Keratinocyte (primary cell): Measurements from ENCODE around the gene PCDH9. TPM values are rescaled to one million over a fixed set of nuclear protein-coding genes. Genes with fewer than 3 reads are reported as not detected.

ENCODE experiments used
- DNase-seq: peaks from one replicate; pipeline ENCODE4 v3.0.0-alpha.2; 2011; ENCODE audit warnings: low read depth, missing footprints, low spot score
- FAIRE-seq: peaks from 2 replicates; lab custom pipeline; 2011; peaks lifted over from hg19 to GRCh38; lab: Jason Lieb, UNC
- H2AFZ ChIP-seq: 2 replicates; pipeline ENCODE4 v1.6.0; 2012; ENCODE audit warnings: low read length, control low read depth, inconsistent platforms; ENCODE audit not compliant: control insufficient read depth
- H3K27ac ChIP-seq: 2 replicates; pipeline ENCODE4 v1.5.1; 2011; ENCODE audit warnings: low read length; ENCODE audit not compliant: control insufficient read depth, insufficient read depth
- H3K27me3 ChIP-seq: 3 replicates; pipeline ENCODE4 v1.6.0; 2011; ENCODE audit warnings: low read length; ENCODE audit not compliant: control insufficient read depth, insufficient read depth; ENCODE audit errors: extremely low read depth
- H3K36me3 ChIP-seq, 2 experiments: 2 replicates in 1 of 2; 3 replicates in 1 of 2; pipeline ENCODE4 v1.5.1; 2011; ENCODE audit warnings: low read length in 2 of 2, mild to moderate bottlenecking in 1 of 2; ENCODE audit not compliant: control insufficient read depth in 2 of 2, insufficient read depth in 2 of 2; ENCODE audit errors: extremely low read depth in 1 of 2
- H3K4me1 ChIP-seq: 3 replicates; pipeline ENCODE4 v1.5.1; 2011; ENCODE audit warnings: low read length; ENCODE audit not compliant: control insufficient read depth, insufficient read depth; ENCODE audit errors: extremely low read depth
- H3K4me2 ChIP-seq: 3 replicates; pipeline ENCODE4 v1.6.0; 2011; ENCODE audit warnings: low read depth, low read length; ENCODE audit not compliant: control insufficient read depth, insufficient read depth; ENCODE audit errors: extremely low read depth
- H3K4me3 ChIP-seq, 3 experiments: fragments of 200-600 bp in 1 of 3; sonication (generic) in 1 of 3; 2 replicates in 2 of 3; 3 replicates in 1 of 3; pipeline ENCODE4 v1.5.1; 2011 to 2016; ENCODE audit warnings: low read length in 3 of 3, mild to moderate bottlenecking in 3 of 3, control low read depth in 2 of 3, inconsistent platforms in 1 of 3, low read depth in 1 of 3, mixed read lengths in 1 of 3, mixed run types in 1 of 3, moderate library complexity in 1 of 3; ENCODE audit not compliant: control insufficient read depth in 2 of 3, insufficient read depth in 2 of 3; ENCODE audit errors: extremely low read depth in 1 of 3
- H3K79me2 ChIP-seq: 2 replicates; pipeline ENCODE4 v1.6.0; 2012; ENCODE audit warnings: low read length; ENCODE audit not compliant: control insufficient read depth, insufficient read depth
- H3K9ac ChIP-seq: 3 replicates; pipeline ENCODE4 v1.6.0; 2011; ENCODE audit warnings: low read length; ENCODE audit not compliant: control insufficient read depth, insufficient read depth; ENCODE audit errors: extremely low read depth
- H3K9me1 ChIP-seq: 3 replicates; pipeline ENCODE4 v1.6.0; 2011; ENCODE audit warnings: low read length; ENCODE audit not compliant: control insufficient read depth, insufficient read depth; ENCODE audit errors: extremely low read depth
- H3K9me3 ChIP-seq: 2 replicates; pipeline ENCODE4 v1.5.1; 2012; ENCODE audit warnings: low read depth, low read length; ENCODE audit not compliant: control insufficient read depth
- H4K20me1 ChIP-seq: 3 replicates; pipeline ENCODE4 v1.6.0; 2011; ENCODE audit warnings: low read length; ENCODE audit not compliant: control insufficient read depth, insufficient read depth; ENCODE audit errors: extremely low read depth
- EZH2 ChIP-seq: IDR thresholded peaks from one replicate; pipeline ENCODE4 v1.6.1; 2012; ENCODE audit warnings: inconsistent platforms, mild to moderate bottlenecking, low read length, moderate library complexity
- dilution Hi-C: fragments of 300-500 bp; cut with MboI; formaldehyde crosslinking; loops from one replicate; pipeline ENCODE4 v1.7.0; 2020; ENCODE audit warnings: low sequenced_read_pairs; ENCODE audit not compliant: extremely low pct_ligation_motif_present
- polyA plus RNA-seq, 5 experiments: library from polyadenylated mRNA; depleted of rRNA in 3 of 5; stranded (reverse) in 3 of 5; stranded (forward) in 1 of 5; unstranded in 1 of 5; fragments of >200 nt; gene quantifications; 1 replicate in 1 of 5; 2 replicates in 3 of 5; 3 replicates in 1 of 5; pipeline versions ENCODE4 v1.2.1 to v1.2.3, GENCODE V29; 2011 to 2012; ENCODE audit warnings: missing spikeins in 2 of 5, low read depth in 1 of 5, low replicate concordance in 1 of 5
- TF ChIP-seq, protein P1 (sequence below), 3 experiments: IDR thresholded peaks in 1 of 3; conservative IDR thresholded peaks in 1 of 3; optimal IDR thresholded peaks in 1 of 3; 2 replicates in 2 of 3; 3 replicates in 1 of 3; pipeline versions ENCODE3 to v1.5.1; 2011; ENCODE audit warnings: low read length in 3 of 3, mild to moderate bottlenecking in 3 of 3, moderate library complexity in 2 of 3, control low read depth in 1 of 3, inconsistent platforms in 1 of 3; ENCODE audit not compliant: insufficient read depth in 2 of 3; ENCODE audit errors: extremely low read depth in 1 of 3

The PCDH9 gene
- polyA plus RNA-seq, 1 donor (not counting 4 experiments of a cell fraction or from before 2014, with no cell fraction given), result 0.21 TPM

DNA sequence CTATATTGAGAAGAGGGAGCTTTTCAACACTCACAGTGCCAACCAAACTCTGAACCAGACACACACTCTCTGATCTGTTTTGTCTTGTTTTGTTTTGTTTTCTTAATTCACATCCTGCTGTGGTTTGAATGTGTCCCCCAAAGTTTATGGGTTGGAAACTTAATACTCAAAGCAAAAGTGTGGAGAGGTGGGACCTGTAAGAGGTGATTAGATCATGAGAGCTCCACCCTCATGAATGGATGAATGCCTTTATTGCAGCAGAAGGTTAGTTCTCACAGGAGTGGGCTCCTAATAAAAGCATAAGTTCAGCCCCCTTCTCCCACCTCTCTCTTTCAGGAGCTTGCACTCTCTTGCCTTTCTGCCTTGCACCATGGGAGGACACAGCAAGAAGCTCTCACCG lies 957.1 kb downstream of the PCDH9 start:
- Histone ChIP-seq H3K79me2 (no peaks in the 10 kb centered on the region), H3K27me3 (no peaks in the 10 kb centered on the region), H2AFZ (no peak overlapping the region), H4K20me1 (no peaks in the 10 kb centered on the region), H3K36me3 (no peaks in the 10 kb centered on the region), H3K9me3 (no peaks in the 10 kb centered on the region), H3K4me3 (no peak overlapping the region), H3K9ac (no peak overlapping the region), H3K4me2 (no peak overlapping the region), H3K27ac (no peak overlapping the region), H3K4me1 (no peaks in the 10 kb centered on the region), H3K9me1 (no peaks in the 10 kb centered on the region)
- DNase-seq (no peak), FAIRE-seq (no peak)
- TF ChIP-seq, protein P1, sequence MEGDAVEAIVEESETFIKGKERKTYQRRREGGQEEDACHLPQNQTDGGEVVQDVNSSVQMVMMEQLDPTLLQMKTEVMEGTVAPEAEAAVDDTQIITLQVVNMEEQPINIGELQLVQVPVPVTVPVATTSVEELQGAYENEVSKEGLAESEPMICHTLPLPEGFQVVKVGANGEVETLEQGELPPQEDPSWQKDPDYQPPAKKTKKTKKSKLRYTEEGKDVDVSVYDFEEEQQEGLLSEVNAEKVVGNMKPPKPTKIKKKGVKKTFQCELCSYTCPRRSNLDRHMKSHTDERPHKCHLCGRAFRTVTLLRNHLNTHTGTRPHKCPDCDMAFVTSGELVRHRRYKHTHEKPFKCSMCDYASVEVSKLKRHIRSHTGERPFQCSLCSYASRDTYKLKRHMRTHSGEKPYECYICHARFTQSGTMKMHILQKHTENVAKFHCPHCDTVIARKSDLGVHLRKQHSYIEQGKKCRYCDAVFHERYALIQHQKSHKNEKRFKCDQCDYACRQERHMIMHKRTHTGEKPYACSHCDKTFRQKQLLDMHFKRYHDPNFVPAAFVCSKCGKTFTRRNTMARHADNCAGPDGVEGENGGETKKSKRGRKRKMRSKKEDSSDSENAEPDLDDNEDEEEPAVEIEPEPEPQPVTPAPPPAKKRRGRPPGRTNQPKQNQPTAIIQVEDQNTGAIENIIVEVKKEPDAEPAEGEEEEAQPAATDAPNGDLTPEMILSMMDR (optimal IDR thresholded peaks at IDR 0.05 in 1 of 3, IDR thresholded peaks at IDR 0.05 in 1 of 3, conservative IDR thresholded peaks at IDR 0.05 in 1 of 3; ENCODE audit: extremely low read depth in 1 of 3, insufficient read depth in 2 of 3, low read length in 3 of 3), result no peak
- no peak for TF ChIP-seq EZH2
- dilution Hi-C loops, result no loop called here

DNA sequence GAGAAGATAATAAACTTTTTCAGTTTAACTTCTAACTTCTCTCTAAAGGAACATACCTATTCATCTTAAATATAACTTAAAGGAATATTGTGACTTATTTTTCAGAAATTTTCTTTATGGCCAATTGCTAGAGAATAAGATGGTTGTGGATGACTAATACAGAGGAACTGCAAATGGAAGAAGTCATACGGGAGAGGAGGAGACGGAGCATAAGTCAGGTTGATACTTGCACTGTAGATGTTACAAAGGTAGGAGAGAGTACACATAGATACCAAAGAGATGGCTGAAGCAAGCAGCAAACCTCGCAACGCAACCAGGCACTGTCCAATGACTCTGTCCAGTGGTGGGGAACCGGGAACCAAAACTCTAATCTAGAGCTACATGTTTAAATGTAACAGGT lies 963.4 kb downstream of the PCDH9 start:
- no peak for FAIRE-seq
- Histone ChIP-seq H3K9ac (no peak overlapping the region), H3K27ac (no peak overlapping the region), H2AFZ (no peak overlapping the region), H3K27me3 (no peaks in the 10 kb centered on the region), H3K36me3 (no peaks in the 10 kb centered on the region), H3K4me1 (no peaks in the 10 kb centered on the region), H3K9me3 (no peaks in the 10 kb centered on the region), H4K20me1 (no peaks in the 10 kb centered on the region), H3K79me2 (no peaks in the 10 kb centered on the region), H3K4me2 (no peak overlapping the region), H3K4me3 (no peak overlapping the region), H3K9me1 (no peaks in the 10 kb centered on the region)
- no peak for DNase-seq
- dilution Hi-C loops, result no loop called here
- TF ChIP-seq EZH2, result no peak
- TF ChIP-seq, protein P1 (optimal IDR thresholded peaks at IDR 0.05 in 1 of 3, IDR thresholded peaks at IDR 0.05 in 1 of 3, conservative IDR thresholded peaks at IDR 0.05 in 1 of 3; ENCODE audit: extremely low read depth in 1 of 3, insufficient read depth in 2 of 3, low read length in 3 of 3), result no peak
